ENCODE results near the gene IMP4. TPM values are rescaled to one million over a fixed set of nuclear protein-coding genes. Genes with fewer than 3 reads are reported as not detected.

Gene IMP4
- polyA plus RNA-seq, 1 donor from 2014 or later = 78.0 TPM

- peaks cover 4% of the 10 kb centered on the region for H3K79me2 ChIP-seq (replicated peaks; ENCODE audit: insufficient read depth, low read length)
- H3K4me2 ChIP-seq (ENCODE audit: low read length) = no peak overlapping the region
- H3K9me3 ChIP-seq (ENCODE audit: low read length) = no peaks in the 10 kb centered on the region
- no peak overlapping the region for H3K4me3 ChIP-seq (ENCODE audit: low read length)
- H4K20me1 ChIP-seq (ENCODE audit: insufficient read depth) = no peaks in the 10 kb centered on the region
- no peaks in the 10 kb centered on the region for H3K27me3 ChIP-seq (ENCODE audit: insufficient read depth, low read depth, low read length)
- no peak overlapping the region for H3K9ac ChIP-seq (ENCODE audit: low read length)
- H3K9me2 ChIP-seq (ENCODE audit: insufficient read depth, low read length) = no peaks in the 10 kb centered on the region
- peaks cover 10% of the 10 kb centered on the region for H3K36me3 ChIP-seq (ENCODE audit: insufficient read depth, low read length)
- H2AFZ ChIP-seq (ENCODE audit: low read depth, low read length) = no peak overlapping the region
- TF ChIP-seq CTCF (IDR thresholded peaks at IDR 0.05; ENCODE audit: poor library complexity, severe bottlenecking) (no peak), EP300 (conservative IDR thresholded peaks at IDR 0.05; ENCODE audit: poor library complexity, severe bottlenecking) (no peak), EZH2 (IDR thresholded peaks at IDR 0.05; ENCODE audit: borderline replicate concordance, insufficient read depth, low read length, poor library complexity, severe bottlenecking) (no peak), REST (IDR thresholded peaks at IDR 0.05; ENCODE audit: borderline replicate concordance) (no peak), RAD21 (conservative IDR thresholded peaks at IDR 0.05) (no peak), POLR2AphosphoS5 (IDR thresholded peaks at IDR 0.05) (no peak), TAF1 (IDR thresholded peaks at IDR 0.05; ENCODE audit: low read depth) (no peak), MXI1 (conservative IDR thresholded peaks at IDR 0.05; ENCODE audit: poor library complexity, severe bottlenecking) (no peak), SMC3 (conservative IDR thresholded peaks at IDR 0.05; ENCODE audit: poor library complexity) (no peak)
- H3K27ac ChIP-seq (ENCODE audit: low read length) = no peak overlapping the region
- no peaks in the 10 kb centered on the region for H3F3A ChIP-seq (ENCODE audit: insufficient read depth, low read length, poor library complexity, severe bottlenecking)
These were observed 2.9 kb downstream of the IMP4 start for GRCh38 chr2:130345611-130346010.

GRCh38 chr2:130346041-130346740, 3.5 kb downstream of the IMP4 start:
- H3K27me3 ChIP-seq (ENCODE audit: insufficient read depth, low read depth, low read length) = no peaks in the 10 kb centered on the region
- no peaks in the 10 kb centered on the region for H3K9me2 ChIP-seq (ENCODE audit: insufficient read depth, low read length)
- peaks cover 4% of the 10 kb centered on the region for H3K79me2 ChIP-seq (replicated peaks; ENCODE audit: insufficient read depth, low read length)
- H2AFZ ChIP-seq (ENCODE audit: low read depth, low read length) = no peak overlapping the region
- H4K20me1 ChIP-seq (ENCODE audit: insufficient read depth) = no peaks in the 10 kb centered on the region
- H3F3A ChIP-seq (ENCODE audit: insufficient read depth, low read length, poor library complexity, severe bottlenecking) = no peaks in the 10 kb centered on the region
- TF ChIP-seq CTCF (IDR thresholded peaks at IDR 0.05; ENCODE audit: poor library complexity, severe bottlenecking) (no peak), MXI1 (conservative IDR thresholded peaks at IDR 0.05; ENCODE audit: poor library complexity, severe bottlenecking) (no peak)
- H3K4me3 ChIP-seq (ENCODE audit: low read length) = no peak overlapping the region
- no peak overlapping the region for H3K4me2 ChIP-seq (ENCODE audit: low read length)
- H3K9ac ChIP-seq (ENCODE audit: low read length) = no peak overlapping the region
- no peaks in the 10 kb centered on the region for H3K9me3 ChIP-seq (ENCODE audit: low read length)
- peaks cover 10% of the 10 kb centered on the region for H3K36me3 ChIP-seq (ENCODE audit: insufficient read depth, low read length)
- H3K27ac ChIP-seq (ENCODE audit: low read length) = no peak overlapping the region

All from neural cell (in vitro differentiated cells).